ENCODE data around the gene MSRB3.

Gene MSRB3

GRCh38 chr12:65501093-65501621, 222.7 kb downstream of the MSRB3 start:
- DNase-seq = no peak

DNA sequence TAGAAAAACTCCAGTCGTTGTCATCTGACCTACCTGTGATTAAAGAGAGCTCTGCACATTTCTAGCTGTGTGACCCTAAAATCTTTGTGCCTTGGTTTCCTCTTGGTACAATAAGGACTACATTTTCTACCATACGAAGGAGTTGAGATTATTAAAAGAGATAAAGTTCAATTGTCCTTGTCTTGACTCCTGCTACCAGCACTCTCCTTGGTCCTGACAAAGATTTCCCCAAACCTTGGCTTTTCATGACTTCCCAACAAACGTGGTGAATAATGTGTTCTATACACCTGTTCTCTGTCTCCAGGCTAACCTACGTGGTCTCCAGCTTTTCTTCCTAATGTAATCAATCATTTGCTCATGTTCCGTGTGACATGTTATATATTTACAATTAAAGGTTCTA, 223.5 kb downstream of the MSRB3 start:
- no peak for DNase-seq

GRCh38 chr12:65504417-65504816, 225.9 kb downstream of the MSRB3 start:
- no peak for DNase-seq

- no peak for DNase-seq
Observed at GRCh38 chr12:65505386-65506121, 227.1 kb downstream of the MSRB3 start.

GRCh38 chr12:65508276-65509035, 230.0 kb downstream of the MSRB3 start:
- no peak for DNase-seq

DNA sequence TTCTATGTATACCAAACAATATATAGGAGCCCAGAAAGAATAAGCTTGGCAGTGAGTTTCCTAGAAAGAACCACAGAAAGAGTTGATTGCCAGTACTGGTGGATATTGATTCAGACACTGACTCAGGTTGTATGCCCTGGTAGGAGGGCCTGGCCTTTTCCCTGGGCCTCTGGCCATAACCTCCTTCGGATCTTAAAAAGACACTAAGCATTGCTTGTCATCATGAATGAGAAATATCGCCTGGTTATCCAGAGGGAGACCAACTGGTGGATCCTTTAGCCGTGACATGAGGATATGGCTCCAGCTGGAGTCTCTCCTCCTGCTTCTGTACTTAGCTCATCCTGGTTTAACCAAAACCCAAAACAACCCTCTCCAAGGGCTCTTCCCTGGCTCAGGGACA, 231.5 kb downstream of the MSRB3 start:
- DNase-seq = no peak

DNA sequence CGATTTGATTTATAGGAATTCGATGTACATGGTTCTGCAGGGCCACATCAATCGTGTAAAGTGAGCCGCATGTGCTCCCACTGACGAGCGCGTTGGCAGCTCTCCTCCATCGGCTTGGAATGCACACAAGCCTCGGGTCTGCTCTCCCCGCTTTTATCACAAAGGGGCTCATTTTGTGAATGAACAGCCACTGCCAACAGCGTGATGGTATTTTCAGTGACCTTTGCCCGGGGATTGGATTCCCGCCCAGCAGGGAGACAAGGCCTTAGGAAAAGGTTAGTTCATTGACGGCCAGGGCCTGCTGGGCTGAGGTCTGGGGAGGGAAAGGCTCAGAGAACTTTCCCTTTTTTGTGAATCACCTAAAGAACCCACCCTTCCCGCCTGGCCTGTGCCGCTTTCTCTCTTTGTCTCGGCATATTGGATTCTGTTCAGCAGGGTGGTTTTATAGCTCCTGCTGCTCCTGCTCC, 232.1 kb downstream of the MSRB3 start:
- no peak for DNase-seq

- no peak for DNase-seq
Observed at GRCh38 chr12:65511134-65511834, 232.8 kb downstream of the MSRB3 start.

GRCh38 chr12:65511912-65512311, 233.4 kb downstream of the MSRB3 start:
- DNase-seq = no peak

All from DMS79 treated with DMSO at 0.1 percent for 48 hours (cell line).